GM03348 (cell line): ENCODE results near the gene SF1.

Experiments used
- DNase-seq: peaks from one replicate; pipeline ENCODE4 v3.0.0; 2012; ENCODE audit warnings: low spot score

Gene SF1

GRCh38 chr11:64800303-64801157 lies 22.2 kb upstream of the SF1 start:
- DNase-seq: no peak

DNA sequence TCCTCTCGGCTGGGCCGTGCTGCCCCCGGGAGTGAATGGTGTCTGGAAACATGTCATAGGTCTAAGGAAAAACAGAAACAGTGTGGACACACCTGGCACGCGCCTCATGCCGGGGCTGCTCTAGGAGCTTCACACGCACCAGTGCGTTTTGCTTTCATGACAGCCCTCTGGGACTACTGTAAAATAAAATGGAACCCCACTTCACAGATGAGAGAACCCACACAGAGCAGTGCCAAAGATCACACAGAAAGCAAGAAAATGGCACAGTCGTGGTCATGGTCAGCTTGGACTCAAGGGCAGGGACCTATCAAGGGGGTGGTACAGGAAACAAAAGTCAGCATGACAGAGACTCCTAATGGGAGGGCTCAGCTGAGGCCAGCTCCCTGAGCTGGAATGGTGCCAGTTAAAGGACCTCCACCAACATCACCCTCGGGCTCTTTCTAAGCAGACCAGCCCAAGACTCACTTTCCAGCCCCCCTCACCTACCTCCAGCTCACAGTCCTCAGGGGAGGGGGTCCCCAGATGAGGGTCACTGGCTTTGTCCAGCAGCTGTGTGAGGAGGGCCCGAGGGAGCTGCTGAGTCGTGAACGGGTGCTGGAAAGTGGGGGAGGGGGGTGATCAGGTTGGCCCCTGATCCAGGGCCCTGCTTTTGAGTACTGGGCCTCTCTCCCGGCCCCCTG lies 21.4 kb upstream of the SF1 start:
- DNase-seq: no peak

GRCh38 chr11:64799256-64799622 lies 20.9 kb upstream of the SF1 start:
- DNase-seq: no peak

DNA sequence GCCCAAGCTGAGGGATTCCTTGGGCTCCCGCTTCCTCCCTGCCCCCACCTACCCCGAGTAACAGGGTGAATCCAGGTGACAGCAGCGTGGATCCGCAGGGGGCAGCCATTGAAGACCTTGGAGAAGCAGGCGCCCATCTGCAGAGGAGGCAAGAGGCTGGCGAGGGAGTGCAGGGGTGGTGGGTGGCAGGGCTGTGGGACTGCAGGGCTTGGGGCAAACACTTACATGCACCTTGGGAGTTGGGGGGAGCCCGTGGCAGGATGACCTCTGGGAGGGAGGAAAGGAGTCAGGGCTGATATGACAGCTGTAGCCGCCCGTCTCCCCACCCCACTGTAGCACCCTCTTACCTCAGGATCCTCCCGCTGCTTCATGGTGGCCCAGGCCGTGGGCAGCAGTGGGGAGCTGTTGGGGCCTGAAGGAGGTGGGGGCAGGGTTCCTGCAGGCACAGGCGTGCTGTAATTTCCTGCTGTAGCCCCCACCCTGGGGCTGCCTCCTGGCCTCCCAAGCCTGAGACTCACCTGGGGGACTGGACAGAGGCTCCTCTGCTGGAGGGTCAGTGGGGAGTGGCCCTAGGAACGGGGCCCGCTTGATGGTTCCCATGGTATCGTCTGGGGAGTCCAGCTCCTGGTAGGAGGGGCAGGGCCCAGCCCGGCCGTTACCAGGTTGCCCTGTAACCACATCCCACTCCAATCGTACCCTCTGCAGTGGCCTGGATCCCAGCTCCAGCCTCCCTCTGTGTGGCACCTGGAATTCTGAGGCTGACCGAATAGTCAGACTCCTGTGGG lies 18.6 kb upstream of the SF1 start:
- no peak for DNase-seq

- no peak for DNase-seq
These were observed 17.9 kb upstream of the SF1 start for GRCh38 chr11:64796047-64796756.

GRCh38 chr11:64794526-64794925 lies 16.2 kb upstream of the SF1 start:
- no peak for DNase-seq

DNA sequence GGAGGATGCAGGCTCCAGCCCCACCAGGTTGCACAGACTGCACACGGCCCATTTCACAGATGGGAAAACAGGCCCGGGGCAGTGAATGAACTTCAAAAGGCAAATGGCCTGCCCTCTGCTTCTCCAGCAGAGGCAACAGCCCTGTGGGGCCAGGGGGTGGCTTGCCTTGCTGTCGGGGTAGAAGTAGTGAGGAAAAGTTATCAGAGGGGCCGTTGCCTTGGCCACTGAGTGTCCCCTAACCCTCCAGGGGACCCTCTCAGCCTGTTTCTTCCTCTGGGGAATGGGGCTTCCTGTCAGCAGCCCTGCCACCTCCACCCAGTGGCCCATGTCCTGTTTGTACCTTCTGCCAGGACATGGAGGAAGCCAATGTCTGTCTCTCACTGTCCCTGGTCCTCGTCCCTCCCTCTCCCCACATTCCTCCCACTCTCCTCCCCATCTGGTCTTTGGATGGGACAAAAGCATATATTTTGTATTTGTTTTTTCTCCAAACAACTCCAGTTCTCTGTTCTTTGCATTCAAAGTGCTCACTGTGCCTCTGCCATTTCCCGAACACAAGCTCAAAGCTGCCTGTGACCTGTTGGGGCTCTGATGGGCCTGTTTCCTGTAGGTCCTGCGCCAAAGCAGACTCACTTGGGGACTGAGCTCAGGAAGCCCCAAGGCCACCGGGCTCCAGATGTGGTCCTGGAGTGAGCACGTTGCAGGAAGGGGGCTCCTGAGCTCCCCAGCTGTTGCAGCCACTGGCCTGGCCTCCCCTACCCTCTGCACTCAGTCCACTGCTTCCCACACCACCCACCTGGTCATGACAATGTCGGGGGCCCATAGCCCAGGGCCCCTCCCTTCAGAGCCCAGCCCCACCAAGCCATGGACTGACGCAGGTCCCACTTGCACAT lies 15.2 kb upstream of the SF1 start:
- DNase-seq: no peak

DNA sequence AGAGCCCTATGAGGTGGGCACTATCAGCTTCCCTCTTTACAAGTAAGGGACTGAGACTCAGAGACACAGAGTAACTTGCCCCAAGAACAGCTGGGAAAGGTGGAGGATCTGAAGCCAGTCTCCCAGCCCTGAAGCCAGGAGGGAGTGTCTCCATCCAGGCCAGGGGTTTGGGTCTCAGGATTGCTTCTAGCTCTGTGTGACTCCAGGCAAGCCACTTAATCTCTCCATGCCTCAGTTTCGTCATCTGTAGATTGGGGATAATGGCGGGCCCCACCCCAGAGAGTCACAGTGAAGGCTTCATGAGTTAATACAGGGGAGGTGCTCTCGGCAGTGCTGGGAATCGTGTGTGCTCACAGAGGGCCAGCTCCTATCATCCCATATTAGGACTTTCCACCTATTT lies 14.1 kb upstream of the SF1 start:
- no peak for DNase-seq

- no peak for DNase-seq
These were observed 13.5 kb upstream of the SF1 start for GRCh38 chr11:64791781-64792291.

DNA sequence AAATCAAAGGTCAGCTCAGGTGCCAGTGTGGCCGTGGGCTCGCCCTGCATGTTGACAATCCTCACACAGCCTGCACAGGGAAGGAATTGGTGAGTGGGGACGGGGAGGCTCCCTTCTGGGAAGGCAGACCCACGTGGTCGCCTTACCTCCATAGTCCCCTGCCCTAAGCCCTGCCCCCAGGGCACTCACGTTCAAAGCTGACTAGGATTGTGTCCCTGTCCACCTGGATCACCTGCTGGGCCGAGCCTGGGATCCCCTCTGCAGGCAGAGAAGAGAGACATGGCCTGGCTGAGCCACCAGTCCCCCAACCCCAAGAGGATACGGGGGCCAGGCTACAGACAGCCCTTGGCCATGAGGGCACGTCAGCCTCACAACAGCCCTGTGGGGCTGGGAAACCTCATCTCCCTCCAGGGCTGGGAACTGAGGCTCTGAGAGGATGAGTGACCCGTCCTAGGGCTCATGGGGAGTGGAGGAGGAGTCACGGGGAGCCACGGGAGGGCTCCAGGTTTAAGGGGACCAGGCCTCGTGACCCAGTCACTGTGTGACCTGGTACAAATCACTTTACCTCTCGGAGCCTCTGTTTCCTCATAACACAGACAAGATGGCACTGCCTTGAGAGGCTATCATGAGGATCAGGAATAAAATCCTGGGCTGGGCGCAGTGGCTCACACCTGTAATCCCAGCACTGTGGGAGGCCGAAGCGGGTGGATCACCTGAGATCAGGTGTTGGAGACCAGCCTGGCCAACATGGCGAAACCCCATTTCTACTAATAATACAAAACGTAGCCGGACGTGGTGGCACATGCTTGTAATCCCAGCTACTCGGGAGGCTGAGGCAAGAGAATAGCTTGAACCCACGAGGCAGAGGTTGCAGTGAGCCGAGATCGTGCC lies 12.1 kb upstream of the SF1 start:
- no peak for DNase-seq

GRCh38 chr11:64789331-64790204 lies 11.2 kb upstream of the SF1 start:
- DNase-seq: no peak

DNA sequence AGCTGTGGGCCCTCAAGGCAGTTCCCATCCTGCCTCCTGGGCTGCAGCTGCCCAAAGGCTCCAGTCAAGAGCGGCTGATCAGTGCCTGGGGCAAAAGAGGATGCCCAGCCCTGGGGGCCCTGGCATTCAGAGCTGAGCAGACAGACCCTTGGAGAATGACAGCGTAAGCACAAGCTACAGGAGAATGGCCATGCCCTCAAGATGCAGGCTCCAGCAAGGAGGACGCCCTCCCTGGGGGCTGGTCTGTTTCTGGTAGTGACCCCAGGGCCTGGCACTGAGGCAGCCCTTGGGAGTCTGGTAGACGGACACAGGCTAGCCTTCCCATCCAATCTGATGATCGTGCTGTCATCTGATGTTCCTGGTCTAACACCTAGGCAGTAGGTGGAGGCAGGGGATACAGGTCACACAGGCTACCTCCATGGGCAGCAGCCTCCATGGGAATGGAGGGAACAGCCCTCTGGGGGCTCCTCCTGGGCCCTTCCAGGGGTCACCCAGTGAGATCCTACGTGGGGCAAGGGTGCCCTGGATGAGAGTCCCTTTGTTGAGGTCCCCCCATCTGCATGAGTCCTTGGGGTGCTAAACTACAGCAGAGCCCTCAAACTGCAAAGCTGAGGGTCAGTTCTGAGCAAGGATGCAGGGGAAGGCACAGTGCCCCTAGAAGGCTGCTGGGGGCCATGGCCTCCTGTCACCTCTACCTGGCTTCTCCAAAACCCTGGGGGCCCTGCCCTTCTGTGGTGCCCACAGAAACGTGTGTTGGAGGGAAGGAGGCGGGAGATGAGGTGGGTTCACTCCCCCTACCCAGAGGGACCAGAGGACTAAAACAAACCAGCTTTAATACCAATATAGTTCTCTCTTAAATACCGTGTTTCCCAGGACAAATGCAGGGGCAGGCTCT lies 10.2 kb upstream of the SF1 start:
- DNase-seq: no peak

GRCh38 chr11:64787526-64788320 lies 9.4 kb upstream of the SF1 start:
- peak; percentile 69 for DNase-seq

GRCh38 chr11:64786308-64786707 lies 8.0 kb upstream of the SF1 start:
- DNase-seq: no peak

- no peak for DNase-seq
These were observed 6.7 kb upstream of the SF1 start for GRCh38 chr11:64784813-64785581.

GRCh38 chr11:64778223-64778472 lies 194 bp downstream of the SF1 start:
- no peak for DNase-seq
